ENCODE measurements around the gene PLAAT4.
"Not testable (repeated sequence)": the region's sequence is repeated elsewhere in the genome, so short reads cannot be mapped to it uniquely, and the experiment has no call there.

PLAAT4 gene

GRCh38 chr11:63537293-63538101, 889 bp downstream of the PLAAT4 start:
- no peak for DNase-seq (ENCODE audit: low read depth in 2 of 3, low spot score in 2 of 3)

DNA sequence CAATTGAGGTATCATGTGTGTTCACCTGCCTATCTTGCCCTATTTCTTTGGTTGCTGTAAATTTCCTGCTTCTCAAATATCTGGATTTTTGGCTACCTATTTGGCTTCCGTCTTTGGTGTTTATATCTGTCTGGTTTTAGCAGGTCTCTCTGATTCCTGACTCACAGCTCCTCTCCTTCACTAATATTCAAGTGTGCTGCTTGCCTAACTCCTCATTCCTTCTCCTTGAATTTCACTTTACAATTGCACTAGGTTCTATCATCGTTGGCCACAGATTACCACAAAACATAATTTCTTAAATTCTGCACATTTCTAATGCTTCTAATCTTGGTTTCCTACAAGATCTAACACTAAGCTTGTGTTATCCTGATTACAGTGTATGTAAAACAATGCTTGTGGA, 5.9 kb downstream of the PLAAT4 start:
- DNase-seq (ENCODE audit: low read depth in 2 of 3, low spot score in 2 of 3), result not testable (repeated sequence)

- no peak for DNase-seq (ENCODE audit: low read depth in 2 of 3, low spot score in 2 of 3)
Measured at GRCh38 chr11:63543711-63544110, 7.1 kb downstream of the PLAAT4 start.

DNA sequence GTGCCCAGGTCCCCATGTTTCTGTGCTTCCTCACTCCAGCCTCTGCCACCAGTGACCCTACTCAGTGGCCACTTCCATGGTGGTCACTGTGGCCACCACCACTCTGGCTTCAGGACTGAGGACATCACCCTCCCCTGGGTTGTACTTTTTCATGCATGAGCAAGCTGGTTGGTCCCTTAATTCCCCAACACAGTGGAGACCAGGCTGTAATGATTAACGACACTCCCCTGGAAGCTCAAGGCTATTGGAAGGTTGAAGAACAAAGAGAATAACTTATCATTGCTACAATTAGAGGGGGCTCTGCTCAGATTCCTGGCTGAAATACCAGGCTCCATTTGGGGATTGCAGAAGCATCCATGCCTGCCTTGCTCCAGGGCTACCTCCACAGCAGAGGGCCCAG, 10.5 kb downstream of the PLAAT4 start:
- DNase-seq (ENCODE audit: low read depth in 2 of 3, low spot score in 2 of 3), result no peak

DNA sequence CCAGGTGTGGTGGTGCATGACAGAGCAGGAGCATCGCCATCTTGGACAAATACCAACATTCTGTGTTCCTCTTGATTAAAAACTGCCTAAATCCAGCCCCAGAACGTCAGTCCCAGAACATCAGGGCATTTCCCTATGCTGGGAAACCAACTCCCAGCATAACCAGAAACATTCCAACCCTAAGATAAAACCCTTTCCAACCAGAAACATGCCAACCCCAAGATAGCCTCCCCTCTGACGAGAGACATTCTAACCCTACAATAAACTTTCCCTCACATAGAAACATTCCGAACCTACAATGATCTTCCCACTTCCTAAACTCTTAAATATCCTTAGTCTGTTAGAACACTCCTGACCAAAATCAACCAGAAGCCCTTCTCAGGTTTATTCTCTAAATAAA, 11.6 kb downstream of the PLAAT4 start:
- DNase-seq (ENCODE audit: low read depth in 2 of 3, low spot score in 2 of 3), result no peak

DNA sequence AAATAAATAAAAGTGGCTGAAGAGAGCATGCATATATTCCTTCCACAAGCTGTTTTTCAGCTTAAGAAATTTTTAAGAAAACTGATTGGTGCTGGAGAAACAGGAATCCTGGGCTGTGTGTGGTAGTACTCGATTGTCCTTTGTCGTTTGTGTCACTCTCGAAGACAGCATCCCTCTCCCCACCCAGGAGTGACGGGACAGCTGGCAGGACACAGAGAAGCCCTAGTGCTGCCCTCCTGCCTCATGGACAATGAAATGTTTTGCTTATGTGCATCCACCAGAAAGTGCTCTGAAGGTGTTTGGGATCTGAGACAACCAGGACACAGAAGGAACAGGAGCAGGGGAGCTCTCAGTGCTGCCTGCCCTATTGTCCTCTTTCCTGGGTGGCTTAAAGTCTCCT, 12.8 kb downstream of the PLAAT4 start:
- no peak for DNase-seq (ENCODE audit: low read depth in 2 of 3, low spot score in 2 of 3)

DNA sequence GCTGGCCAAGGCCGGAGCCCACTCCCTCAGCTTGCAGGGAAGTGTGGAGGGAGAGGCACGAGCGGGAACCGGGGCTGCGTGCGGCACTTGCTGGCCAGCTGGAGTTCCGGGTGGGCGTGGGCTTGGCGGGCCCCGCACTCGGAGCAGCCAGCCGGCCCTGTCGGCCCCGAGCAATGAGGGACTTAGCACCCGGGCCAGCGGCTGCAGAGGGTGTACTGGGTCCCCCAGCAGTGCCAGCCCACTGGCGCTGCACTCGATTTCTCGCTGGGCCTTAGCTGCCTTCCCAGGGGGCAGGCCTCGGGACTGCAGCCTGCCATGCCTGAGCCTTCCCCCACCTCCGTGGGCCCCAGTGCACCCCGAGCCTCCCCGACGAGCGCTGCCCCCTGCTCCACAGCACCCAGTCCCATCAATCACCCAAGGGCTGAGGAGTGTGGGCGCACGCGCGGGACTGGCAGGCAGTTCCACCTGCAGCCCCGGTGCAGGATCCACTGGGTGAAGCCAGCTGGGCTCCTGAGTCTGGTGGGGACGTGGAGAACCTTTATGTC, 13.6 kb downstream of the PLAAT4 start:
- not testable (repeated sequence) for DNase-seq (ENCODE audit: low read depth in 2 of 3, low spot score in 2 of 3)

DNA sequence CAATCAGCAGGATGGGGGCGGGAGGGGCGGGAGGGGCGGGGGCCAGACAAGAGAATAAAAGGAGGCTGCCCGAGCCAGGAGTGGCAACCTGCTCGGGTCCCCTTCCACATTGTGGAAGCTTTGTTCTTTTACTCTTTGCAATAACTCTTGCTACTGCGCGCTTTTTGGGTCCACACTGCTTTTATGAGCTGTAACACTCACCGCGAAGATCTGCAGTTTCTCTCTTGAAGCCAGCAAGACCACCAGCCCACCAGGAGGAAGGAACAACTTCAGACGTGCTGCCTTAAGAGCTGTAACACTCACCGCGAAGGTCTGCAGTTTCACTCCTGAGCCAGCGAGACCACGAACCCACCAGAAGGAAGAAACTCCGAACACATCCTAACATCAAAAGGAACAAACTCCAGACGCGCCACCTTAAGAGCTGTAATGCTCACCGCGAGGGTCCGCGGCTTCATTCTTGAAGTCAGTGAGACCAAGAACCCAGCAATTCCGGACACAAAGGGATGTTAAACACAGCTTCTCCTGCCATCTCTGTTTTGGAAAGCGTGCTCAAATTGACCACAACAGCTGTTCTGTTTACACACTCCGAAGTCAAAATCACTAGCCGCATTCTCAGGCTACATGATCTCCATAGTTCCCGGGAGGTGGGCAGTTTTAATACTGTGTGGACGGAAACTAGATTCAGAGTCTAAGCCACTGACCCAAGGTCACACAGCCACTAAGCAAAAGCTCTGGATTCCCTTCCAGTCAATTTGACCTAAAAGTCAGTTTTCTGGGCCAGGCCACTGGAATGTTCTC, 14.7 kb downstream of the PLAAT4 start:
- no peak for DNase-seq (ENCODE audit: low read depth in 2 of 3, low spot score in 2 of 3)

GRCh38 chr11:63551889-63552266, 15.3 kb downstream of the PLAAT4 start:
- no peak for DNase-seq (ENCODE audit: low read depth in 2 of 3, low spot score in 2 of 3)

DNA sequence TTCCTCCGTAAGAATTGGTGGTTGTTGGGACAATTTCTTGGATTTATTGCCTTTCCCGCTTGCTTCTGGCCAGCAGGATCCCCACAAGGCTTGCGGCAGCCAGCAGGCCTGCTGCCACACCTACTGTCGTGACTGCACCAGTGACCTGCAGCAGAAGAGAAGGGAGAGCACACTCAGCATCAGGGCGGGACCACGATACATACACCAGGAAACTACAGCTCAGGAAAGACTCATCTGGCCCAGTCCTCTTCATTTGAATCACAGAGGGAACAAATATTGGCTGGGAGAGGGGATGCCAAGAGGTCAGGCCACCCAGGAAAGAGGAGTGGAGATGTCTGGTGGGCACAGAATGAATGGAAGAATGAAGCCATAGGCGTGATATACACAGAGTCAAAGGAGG, 16.3 kb downstream of the PLAAT4 start:
- DNase-seq (ENCODE audit: low read depth in 2 of 3, low spot score in 2 of 3), result no peak

DNA sequence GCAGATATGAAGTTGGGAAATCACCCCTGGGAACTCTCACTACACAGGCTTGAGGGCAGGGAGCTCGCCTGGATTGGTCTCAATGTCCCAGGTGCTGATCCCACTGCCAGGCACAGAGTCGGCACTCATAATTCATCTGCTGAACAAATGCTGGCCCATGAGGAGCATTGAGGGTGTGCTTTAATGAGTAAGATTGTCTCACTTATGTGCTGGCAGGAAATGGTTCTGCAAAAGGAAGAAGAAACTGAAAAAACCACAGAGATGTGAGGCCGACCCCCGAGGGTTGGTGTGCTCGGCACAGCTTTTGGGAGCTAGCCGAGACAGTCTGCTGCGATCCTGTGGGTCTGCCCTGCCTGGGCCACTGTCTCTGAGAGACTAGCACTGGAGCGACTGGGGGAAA, 17.2 kb downstream of the PLAAT4 start:
- no peak for DNase-seq (ENCODE audit: low read depth in 2 of 3, low spot score in 2 of 3)

DNA sequence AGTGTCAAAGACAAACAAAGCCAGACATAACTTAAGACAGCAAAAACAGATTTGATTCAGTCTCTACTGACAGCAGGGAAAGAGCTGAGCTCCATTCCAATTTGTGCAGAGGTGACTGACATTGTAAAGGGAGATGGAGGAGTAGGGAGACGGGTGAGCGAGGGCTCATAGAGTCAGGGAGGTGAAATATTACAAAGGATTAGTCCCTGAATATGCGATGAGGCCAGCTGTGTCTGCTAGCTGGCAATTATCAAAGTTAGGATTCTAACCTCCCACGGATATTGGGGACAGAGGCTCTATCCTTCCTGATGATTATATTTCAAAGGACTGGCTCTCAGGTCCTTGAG, 18.2 kb downstream of the PLAAT4 start:
- DNase-seq (ENCODE audit: low read depth in 2 of 3, low spot score in 2 of 3), result no peak

DNA sequence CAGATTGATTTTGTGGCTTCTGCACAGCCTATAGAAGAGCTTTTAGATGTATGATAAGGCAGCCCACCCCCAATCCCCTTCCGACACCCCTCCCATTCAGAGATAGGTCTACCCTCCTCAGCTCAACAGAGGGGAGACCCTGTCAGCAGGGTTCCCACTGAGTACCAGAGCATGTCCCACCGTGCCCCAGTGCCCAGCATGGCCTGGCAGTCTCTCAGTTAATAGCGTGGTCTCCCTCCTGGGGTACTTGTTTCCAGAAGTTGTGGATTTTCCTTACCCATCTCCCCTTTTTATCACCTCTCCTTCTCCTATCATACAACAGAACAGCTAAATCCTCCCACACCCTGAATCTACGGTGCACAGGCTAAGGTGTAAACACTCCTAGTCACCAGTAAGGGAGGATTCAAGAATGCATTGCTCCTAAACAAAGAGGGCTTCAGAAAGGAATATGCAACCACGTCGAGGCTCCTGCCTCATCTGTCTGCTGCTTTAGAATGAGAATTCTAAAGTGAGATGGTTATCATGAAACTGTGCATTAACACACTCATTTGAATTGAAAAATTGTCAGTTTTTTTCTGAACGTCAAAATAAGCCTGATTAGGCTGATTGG, 19.9 kb downstream of the PLAAT4 start:
- DNase-seq (ENCODE audit: low read depth in 2 of 3, low spot score in 2 of 3), result no peak

GRCh38 chr11:63557570-63557969, 21.0 kb downstream of the PLAAT4 start:
- no peak for DNase-seq (ENCODE audit: low read depth in 2 of 3, low spot score in 2 of 3)

DNA sequence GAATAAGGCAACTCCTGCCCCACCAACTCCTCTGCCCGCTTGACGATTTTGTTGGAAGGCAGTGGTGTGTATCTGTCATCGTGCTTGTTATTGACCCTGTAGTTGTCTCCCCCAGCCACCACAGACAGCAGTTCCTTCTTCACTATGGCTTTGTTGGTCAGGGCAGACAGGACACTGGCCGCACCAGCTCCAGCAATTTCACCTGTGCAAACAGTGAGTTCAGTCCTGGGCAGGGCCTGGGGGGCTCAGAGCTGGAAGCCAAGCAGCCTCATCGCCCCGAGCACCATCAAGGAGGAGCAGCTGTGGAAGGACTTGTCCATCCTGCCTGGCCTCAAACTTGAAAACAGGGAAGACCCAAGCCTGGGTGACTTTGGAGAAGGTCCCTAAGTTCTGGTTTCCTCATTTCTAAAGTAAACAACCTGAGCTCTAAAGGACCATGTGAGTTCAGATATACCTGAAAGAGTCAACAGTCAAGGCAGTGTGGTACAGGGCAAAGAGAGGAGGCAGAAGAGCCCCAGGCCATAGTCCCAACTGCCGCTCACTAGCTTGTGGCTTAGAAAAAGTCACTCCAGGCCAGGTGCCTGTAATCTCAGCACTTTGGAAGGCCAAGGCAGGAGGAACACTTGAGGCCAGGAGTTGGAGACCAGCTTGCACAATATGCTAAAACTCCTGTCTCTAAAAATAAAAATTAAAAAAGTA, 22.0 kb downstream of the PLAAT4 start:
- DNase-seq (ENCODE audit: low read depth in 2 of 3, low spot score in 2 of 3), result no peak

DNA sequence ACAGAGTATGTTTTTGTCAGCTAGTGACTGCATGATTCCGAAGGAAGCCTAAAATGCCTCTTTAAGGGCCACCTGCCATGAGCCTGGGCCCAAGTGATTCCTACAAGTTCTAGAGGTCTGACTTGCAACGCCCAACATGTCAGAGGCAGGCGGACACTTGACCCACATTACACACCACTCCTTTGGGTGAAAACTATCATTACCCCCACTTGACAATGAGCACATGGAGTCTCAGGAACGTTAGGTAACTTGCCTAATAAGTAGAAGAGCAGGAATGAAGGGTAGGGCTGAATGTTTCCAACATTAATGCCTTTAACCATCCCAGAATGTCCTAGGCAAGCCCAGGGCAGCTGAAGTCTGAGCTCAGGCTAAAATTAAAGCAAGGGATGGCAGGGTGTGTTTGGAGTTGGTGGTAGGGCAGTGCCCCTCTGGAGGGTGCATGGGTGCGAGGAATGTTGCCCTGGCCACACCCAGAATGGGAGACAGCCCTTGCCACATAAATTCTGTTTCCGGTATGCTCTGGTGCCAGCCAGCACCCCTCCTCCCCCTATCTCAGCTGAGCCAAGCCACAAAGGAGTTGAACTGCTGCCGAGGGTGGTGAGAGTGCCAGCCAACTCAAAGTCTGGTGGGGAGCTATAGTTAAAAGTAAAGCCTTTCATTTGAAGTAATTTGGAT, 24.0 kb downstream of the PLAAT4 start:
- no peak for DNase-seq (ENCODE audit: low read depth in 2 of 3, low spot score in 2 of 3)

DNA sequence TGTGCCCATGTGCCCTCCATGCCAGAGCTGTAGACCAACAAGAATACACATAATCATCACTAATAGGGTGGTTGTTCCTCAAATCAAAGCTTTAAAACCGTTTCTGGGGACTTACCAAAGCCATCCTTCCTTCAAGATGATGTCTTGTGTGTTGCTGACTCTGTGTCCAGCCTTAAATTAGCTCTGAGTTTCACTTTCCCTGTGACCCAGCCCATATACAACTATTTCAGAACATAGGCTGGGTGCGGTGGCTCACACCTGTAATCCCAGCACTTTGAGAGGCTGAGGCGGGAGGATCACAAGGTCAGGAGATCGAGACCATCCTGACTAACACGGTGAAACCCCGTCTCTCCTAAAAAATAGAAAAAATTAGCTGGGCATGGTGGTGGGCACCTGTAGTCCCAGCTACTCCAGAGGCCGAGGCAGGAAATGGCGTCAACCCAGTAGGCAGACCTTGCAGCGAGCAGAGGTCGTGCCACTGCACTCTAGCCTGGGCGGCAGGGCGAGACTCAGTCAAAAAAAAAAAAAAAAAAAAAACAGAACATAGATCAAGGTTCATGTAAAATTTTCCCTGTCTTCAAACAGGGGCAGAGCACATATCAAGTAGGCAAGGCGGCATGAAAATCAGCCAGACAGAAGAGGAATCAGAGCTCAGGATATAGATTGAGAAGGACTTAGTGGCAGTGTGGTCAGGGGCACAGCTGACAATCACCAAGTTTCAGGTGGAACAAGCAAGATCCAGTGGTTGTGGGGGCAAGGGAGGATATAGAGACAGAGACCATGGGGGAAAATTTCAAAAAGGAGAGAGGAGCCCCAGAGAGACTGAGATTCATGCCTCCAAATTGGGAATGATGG, 26.8 kb downstream of the PLAAT4 start, which contains the start of gene PLAAT2:
Gene PLAAT2, minus strand, starts transcription at position 179 of the 855 bp plus-strand sequence. Its CDS starts 55 bp downstream, at position 124.
- DNase-seq (ENCODE audit: low read depth in 2 of 3, low spot score in 2 of 3), result no peak

- no peak for DNase-seq (ENCODE audit: low read depth in 2 of 3, low spot score in 2 of 3)
Measured at GRCh38 chr11:63564056-63564774, 27.6 kb downstream of the PLAAT4 start.

GRCh38 chr11:63564784-63565350, 28.3 kb downstream of the PLAAT4 start:
- no peak for DNase-seq (ENCODE audit: low read depth in 2 of 3, low spot score in 2 of 3)

Measured in activated CD8-positive, alpha-beta memory T cell treated with anti-CD3 and anti-CD28 coated beads for 48 hours (primary cell).